Ascending aorta (tissue), 2 donors: ENCODE results near the gene OR2A2. TPM values are rescaled to one million over a fixed set of nuclear protein-coding genes. Genes with fewer than 3 reads are reported as not detected.

ENCODE experiments used
- DNase-seq, 2 donors: peaks; one replicate each; pipeline ENCODE4 v3.0.0-alpha.2; 2019; ENCODE audit warnings: low spot score in 2 of 2
- H3K27ac ChIP-seq, 2 donors: fragments of 200-600 bp; sonication (generic); one replicate each; pipeline ENCODE4 v1.5.1; 2016 to 2017; ENCODE audit warnings: mild to moderate bottlenecking in 1 of 2
- H3K27me3 ChIP-seq: fragments of 200-600 bp; sonication (generic); one replicate; pipeline ENCODE4 v1.5.1; 2017
- H3K36me3 ChIP-seq, 2 donors: fragments of 200-600 bp; sonication (generic); one replicate each; pipeline ENCODE4 v1.5.1; 2016
- H3K4me1 ChIP-seq, 2 donors: fragments of 200-600 bp; sonication (generic); one replicate each; pipeline ENCODE4 v1.5.1; 2016 to 2017; ENCODE audit warnings: mild to moderate bottlenecking in 1 of 2
- H3K4me3 ChIP-seq, 2 donors: fragments of 200-600 bp; sonication (generic); one replicate each; pipeline ENCODE4 v1.5.1; 2016 to 2017; ENCODE audit warnings: mild to moderate bottlenecking in 1 of 2
- H3K9me3 ChIP-seq, 2 donors: fragments of 200-600 bp; sonication (generic); one replicate each; pipeline ENCODE4 v1.5.1; 2016
- intact Hi-C: fragments of 100-400 bp; cut with DNase I; formaldehyde crosslinking; loops from one replicate; pipeline ENCODE4 v1.15.1; 2023
- total RNA-seq: library from RNA; depleted of rRNA; stranded (reverse); fragments of >200 nt; gene quantifications from one replicate; pipeline ENCODE4 v1.1.0, GENCODE V29; 2016
- TF ChIP-seq, protein P1 (sequence below), 3 experiments: fragments of 200-600 bp in 2 of 3; fragments of 450-650 bp in 1 of 3; sonication (generic) in 2 of 3; IDR thresholded peaks; one replicate each; pipeline ENCODE4 v1.5.1; 2016 to 2019; ENCODE audit warnings: antibody characterized with exemption in 3 of 3, mild to moderate bottlenecking in 1 of 3, moderate library complexity in 1 of 3

OR2A2 gene
- total RNA-seq, 1 donor from 2014 or later: not detected

DNA sequence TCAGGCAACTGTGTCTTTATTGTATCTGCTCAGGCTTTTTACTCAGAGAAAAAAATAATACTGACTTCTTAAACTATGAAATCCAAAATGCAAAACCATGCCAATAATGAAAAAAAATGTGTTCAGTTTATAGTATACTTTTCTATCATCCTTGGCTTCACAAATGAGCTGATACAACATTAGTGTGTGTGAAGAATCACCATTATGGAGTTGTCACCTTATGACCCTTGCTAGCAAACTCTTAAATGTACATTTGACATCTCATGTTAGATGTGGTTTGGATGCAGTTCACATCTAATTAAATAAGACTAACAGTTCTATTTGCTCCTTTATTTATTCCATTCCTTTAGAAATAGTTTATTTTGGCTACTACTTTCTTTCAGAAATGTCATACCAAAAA is 4.2 kb upstream of the OR2A2 start:
- intact Hi-C loops: no loop called here
- H3K9me3 ChIP-seq: no peaks in the 10 kb centered on the region
- no peaks in the 10 kb centered on the region for H3K4me1 ChIP-seq
- no peaks in the 10 kb centered on the region for H3K27me3 ChIP-seq
- H3K27ac ChIP-seq: no peak overlapping the region
- H3K36me3 ChIP-seq: no peaks in the 10 kb centered on the region
- no peak overlapping the region for H3K4me3 ChIP-seq
- TF ChIP-seq, protein P1, sequence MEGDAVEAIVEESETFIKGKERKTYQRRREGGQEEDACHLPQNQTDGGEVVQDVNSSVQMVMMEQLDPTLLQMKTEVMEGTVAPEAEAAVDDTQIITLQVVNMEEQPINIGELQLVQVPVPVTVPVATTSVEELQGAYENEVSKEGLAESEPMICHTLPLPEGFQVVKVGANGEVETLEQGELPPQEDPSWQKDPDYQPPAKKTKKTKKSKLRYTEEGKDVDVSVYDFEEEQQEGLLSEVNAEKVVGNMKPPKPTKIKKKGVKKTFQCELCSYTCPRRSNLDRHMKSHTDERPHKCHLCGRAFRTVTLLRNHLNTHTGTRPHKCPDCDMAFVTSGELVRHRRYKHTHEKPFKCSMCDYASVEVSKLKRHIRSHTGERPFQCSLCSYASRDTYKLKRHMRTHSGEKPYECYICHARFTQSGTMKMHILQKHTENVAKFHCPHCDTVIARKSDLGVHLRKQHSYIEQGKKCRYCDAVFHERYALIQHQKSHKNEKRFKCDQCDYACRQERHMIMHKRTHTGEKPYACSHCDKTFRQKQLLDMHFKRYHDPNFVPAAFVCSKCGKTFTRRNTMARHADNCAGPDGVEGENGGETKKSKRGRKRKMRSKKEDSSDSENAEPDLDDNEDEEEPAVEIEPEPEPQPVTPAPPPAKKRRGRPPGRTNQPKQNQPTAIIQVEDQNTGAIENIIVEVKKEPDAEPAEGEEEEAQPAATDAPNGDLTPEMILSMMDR (IDR thresholded peaks at IDR 0.05): no peak
- DNase-seq: no peak

DNA sequence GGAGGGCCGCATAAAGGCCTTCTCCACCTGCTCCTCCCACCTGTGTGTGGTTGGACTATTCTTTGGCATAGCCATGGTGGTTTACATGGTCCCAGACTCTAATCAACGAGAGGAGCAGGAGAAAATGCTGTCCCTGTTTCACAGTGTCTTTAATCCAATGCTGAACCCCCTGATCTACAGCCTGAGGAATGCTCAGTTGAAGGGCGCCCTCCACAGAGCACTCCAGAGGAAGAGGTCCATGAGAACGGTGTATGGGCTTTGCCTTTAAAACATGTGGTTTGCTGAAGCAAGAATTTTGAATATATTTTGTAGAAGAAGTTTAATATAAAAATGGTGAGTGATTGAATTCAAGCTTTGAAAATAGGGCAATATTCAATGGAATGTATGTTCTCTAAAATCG is 889 bp downstream of the OR2A2 start:
- H3K27me3 ChIP-seq: no peaks in the 10 kb centered on the region
- no peak overlapping the region for H3K27ac ChIP-seq
- intact Hi-C loops: no loop called here
- H3K4me3 ChIP-seq: no peak overlapping the region
- no peak for DNase-seq
- no peaks in the 10 kb centered on the region for H3K4me1 ChIP-seq
- no peaks in the 10 kb centered on the region for H3K36me3 ChIP-seq
- TF ChIP-seq, protein P1 (IDR thresholded peaks at IDR 0.05): no peak
- H3K9me3 ChIP-seq: no peaks in the 10 kb centered on the region

DNA sequence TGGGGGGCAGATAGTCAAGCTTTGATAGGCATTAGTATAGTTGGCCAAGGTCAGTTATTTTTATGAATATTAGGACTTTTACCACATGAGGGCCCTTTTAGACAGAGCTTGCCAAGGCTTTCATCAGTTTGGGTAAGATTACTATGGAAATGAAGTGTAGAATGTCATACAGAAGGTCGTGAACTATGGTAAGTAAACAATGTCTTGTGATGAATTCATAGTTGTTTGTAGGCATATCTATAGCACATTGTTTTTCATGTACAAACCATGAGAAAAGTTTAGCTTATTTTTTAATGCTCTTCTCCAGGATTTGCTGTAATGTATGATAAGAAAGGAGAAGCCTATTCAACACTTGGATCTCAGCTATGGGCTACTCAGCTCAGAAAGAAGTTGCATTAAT is 4.3 kb downstream of the OR2A2 start:
- TF ChIP-seq, protein P1 (IDR thresholded peaks at IDR 0.05): no peak
- no peak for DNase-seq
- intact Hi-C loops: no loop called here

DNA sequence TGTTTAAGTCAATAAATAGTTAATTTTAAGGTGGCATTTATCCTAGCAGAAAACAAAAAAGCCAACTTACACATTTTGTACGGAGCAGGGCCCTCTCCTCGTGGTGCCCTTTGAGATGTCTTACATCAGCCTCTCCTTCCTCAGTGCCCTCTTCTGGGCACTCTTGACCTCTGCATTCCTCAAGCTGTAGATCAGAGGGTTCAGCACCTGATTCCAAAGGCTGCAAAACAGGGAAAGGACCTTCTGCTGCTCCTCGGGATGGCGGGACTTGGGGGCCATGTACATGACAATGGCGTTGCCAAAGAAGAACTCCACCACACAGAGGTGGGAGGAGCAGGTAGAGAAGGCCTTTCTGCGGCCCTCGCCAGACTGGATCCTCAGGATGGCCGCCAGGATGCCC is 9.0 kb downstream of the OR2A2 start:
- no peak for DNase-seq
- H3K4me3 ChIP-seq: no peak overlapping the region
- no peaks in the 10 kb centered on the region for H3K9me3 ChIP-seq
- H3K4me1 ChIP-seq: no peaks in the 10 kb centered on the region
- H3K27ac ChIP-seq: no peak overlapping the region
- no peaks in the 10 kb centered on the region for H3K36me3 ChIP-seq
- TF ChIP-seq, protein P1 (IDR thresholded peaks at IDR 0.05): no peak
- intact Hi-C loops: no loop called here
- H3K27me3 ChIP-seq: no peaks in the 10 kb centered on the region

More for the DNA sequence above, 4.3 kb downstream of the OR2A2 start:
- Histone ChIP-seq H3K27me3 (no peaks in the 10 kb centered on the region), H3K9me3 (no peaks in the 10 kb centered on the region), H3K36me3 (no peaks in the 10 kb centered on the region), H3K4me1 (no peaks in the 10 kb centered on the region), H3K27ac (no peak overlapping the region), H3K4me3 (no peak overlapping the region)

DNA sequence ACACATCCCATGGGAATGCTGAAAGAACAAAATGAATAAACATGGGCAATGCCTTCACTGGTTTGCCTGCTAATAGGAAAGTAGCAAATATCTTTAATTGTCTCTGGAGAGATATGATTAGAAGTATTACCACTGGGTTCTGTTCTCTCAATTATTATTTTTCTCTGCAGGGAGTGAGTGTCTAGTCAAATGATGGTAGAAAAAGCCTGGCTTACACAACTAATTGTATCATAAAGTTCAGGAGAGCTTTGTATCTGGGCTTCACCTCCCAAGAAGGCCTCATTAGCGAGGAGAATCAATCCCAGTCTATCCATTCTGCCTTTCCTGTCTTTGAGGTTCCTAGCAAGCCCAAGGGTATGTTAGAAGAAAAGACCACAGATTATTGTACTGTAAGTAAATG is 13.5 kb downstream of the OR2A2 start, which contains the start of gene OR2A14:
TSS of gene OR2A14 (plus strand) at position 301 of the 400 bp plus-strand sequence. CDS start 5,937 bp downstream, outside the sequence.
- TF ChIP-seq, protein P1 (IDR thresholded peaks at IDR 0.05): no peak
- intact Hi-C loops: no loop called here
- no peak within 1 kb of the TSS for H3K4me3 ChIP-seq
- H3K4me1 ChIP-seq: no peaks in the 10 kb centered on the region
- H3K9me3 ChIP-seq: no peaks in the 10 kb centered on the region
- H3K27ac ChIP-seq: no peak within 1 kb of the TSS
- DNase-seq: no peak
- no peaks in the 10 kb centered on the region for H3K36me3 ChIP-seq
- H3K27me3 ChIP-seq: no peaks in the 10 kb centered on the region
